ENCODE data around the gene PRF1. TPM values are rescaled to one million over a fixed set of nuclear protein-coding genes. Genes with fewer than 3 reads are reported as not detected.

The PRF1 gene
- total RNA-seq, 1 donor from 2014 or later = not detected

GRCh38 chr10:70596110-70596798 is 6.3 kb downstream of the PRF1 start:
- Mint-ChIP-seq H3K27ac (ENCODE audit: unreplicated experiment) (no peak overlapping the region), H3K36me3 (ENCODE audit: low read depth) (no peaks in the 10 kb centered on the region), H3K4me3 (ENCODE audit: unreplicated experiment) (no peak overlapping the region), H3K27me3 (ENCODE audit: low read depth) (peaks cover 17% of the 10 kb centered on the region), H3K4me1 (ENCODE audit: low read depth) (no peaks in the 10 kb centered on the region), H3K9me3 (ENCODE audit: low read depth) (no peaks in the 10 kb centered on the region)
- DNase-seq (ENCODE audit: low spot score) = no peak
- TF ChIP-seq, protein P1, sequence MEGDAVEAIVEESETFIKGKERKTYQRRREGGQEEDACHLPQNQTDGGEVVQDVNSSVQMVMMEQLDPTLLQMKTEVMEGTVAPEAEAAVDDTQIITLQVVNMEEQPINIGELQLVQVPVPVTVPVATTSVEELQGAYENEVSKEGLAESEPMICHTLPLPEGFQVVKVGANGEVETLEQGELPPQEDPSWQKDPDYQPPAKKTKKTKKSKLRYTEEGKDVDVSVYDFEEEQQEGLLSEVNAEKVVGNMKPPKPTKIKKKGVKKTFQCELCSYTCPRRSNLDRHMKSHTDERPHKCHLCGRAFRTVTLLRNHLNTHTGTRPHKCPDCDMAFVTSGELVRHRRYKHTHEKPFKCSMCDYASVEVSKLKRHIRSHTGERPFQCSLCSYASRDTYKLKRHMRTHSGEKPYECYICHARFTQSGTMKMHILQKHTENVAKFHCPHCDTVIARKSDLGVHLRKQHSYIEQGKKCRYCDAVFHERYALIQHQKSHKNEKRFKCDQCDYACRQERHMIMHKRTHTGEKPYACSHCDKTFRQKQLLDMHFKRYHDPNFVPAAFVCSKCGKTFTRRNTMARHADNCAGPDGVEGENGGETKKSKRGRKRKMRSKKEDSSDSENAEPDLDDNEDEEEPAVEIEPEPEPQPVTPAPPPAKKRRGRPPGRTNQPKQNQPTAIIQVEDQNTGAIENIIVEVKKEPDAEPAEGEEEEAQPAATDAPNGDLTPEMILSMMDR (IDR thresholded peaks at IDR 0.05) = no peak

GRCh38 chr10:70595566-70596016 is 7.0 kb downstream of the PRF1 start:
- H3K36me3 Mint-ChIP-seq (ENCODE audit: low read depth) = no peaks in the 10 kb centered on the region
- TF ChIP-seq, protein P1 (IDR thresholded peaks at IDR 0.05) = no peak
- H3K4me3 Mint-ChIP-seq (ENCODE audit: unreplicated experiment) = no peak overlapping the region
- DNase-seq (ENCODE audit: low spot score) = no peak
- H3K9me3 Mint-ChIP-seq (ENCODE audit: low read depth) = no peaks in the 10 kb centered on the region
- peaks cover 23% of the 10 kb centered on the region for H3K27me3 Mint-ChIP-seq (ENCODE audit: low read depth)
- H3K4me1 Mint-ChIP-seq (ENCODE audit: low read depth) = no peaks in the 10 kb centered on the region
- no peak overlapping the region for H3K27ac Mint-ChIP-seq (ENCODE audit: unreplicated experiment)

DNA sequence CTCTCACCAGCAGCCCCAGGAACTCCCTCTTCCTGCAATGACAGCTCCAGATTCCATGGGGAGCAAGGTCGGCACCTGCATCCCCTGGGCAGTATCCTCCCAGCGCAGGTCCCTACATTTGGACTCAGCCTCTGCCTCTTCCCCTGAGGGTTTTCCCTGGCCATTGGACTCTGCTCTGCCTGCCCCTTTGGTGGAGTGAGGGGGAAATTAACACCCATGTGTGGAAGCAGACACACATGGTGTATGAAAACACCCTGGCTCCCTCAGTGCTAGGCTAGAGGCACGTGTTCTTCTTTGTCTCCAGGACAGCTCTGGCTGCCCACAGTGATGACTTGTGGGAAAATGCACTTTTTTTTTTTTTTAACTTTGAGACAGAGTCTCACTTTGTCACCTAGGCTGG is 8.4 kb downstream of the PRF1 start:
- H3K27me3 Mint-ChIP-seq (ENCODE audit: low read depth) = peaks cover 23% of the 10 kb centered on the region
- no peaks in the 10 kb centered on the region for H3K4me1 Mint-ChIP-seq (ENCODE audit: low read depth)
- H3K4me3 Mint-ChIP-seq (ENCODE audit: unreplicated experiment) = no peak overlapping the region
- H3K36me3 Mint-ChIP-seq (ENCODE audit: low read depth) = no peaks in the 10 kb centered on the region
- no peaks in the 10 kb centered on the region for H3K9me3 Mint-ChIP-seq (ENCODE audit: low read depth)
- TF ChIP-seq, protein P1 (IDR thresholded peaks at IDR 0.05) = no peak
- no peak for DNase-seq (ENCODE audit: low spot score)
- H3K27ac Mint-ChIP-seq (ENCODE audit: unreplicated experiment) = no peak overlapping the region

- Mint-ChIP-seq H3K4me1 (ENCODE audit: low read depth) (no peaks in the 10 kb centered on the region), H3K9me3 (ENCODE audit: low read depth) (no peaks in the 10 kb centered on the region), H3K4me3 (ENCODE audit: unreplicated experiment) (no peak overlapping the region), H3K27ac (ENCODE audit: unreplicated experiment) (no peak overlapping the region), H3K36me3 (ENCODE audit: low read depth) (no peaks in the 10 kb centered on the region), H3K27me3 (ENCODE audit: low read depth) (peaks cover 23% of the 10 kb centered on the region)
- TF ChIP-seq, protein P1 (IDR thresholded peaks at IDR 0.05) = no peak
- no peak for DNase-seq (ENCODE audit: low spot score)
These were observed 9.0 kb downstream of the PRF1 start for GRCh38 chr10:70593513-70593890.

DNA sequence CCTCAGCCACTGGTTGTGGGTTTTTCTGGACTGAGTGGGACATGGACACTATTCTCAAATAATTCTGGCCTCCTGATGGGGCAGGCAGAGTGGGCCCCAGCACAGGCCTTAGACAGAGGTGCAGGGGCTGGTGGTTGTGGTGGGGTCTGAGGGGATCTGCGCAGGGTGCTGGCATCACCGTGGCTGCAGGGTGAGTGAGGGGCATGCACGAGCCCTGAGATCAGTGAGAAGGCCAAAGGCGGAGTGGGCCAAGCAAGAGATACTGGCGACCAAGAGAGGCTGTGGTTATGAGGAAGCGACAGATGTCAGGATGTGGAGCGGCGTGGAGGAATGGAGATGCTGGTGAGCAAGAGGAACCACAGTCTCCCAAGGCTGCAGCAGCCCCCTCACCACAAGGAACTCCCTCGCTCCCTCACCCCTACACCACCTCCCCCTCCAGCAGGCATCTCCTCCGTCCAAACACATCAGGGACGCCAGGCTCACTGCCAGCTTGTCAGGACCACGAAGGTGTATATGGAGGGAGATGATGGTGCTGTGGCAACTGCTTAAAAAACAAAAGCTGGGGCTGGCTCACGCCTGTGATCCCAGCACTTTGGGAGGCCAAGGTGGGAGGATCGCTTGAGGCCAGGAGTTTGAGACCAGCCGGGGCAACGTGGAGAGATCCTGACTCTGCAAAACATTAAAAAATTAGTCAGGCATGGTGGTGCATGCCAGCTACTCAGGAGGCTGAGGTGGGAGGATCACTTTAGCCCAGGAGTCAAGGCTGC is 9.6 kb downstream of the PRF1 start:
- no peaks in the 10 kb centered on the region for H3K9me3 Mint-ChIP-seq (ENCODE audit: low read depth)
- TF ChIP-seq, protein P1 (IDR thresholded peaks at IDR 0.05) = no peak
- H3K27ac Mint-ChIP-seq (ENCODE audit: unreplicated experiment) = no peak overlapping the region
- no peak for DNase-seq (ENCODE audit: low spot score)
- peaks cover 3% of the 10 kb centered on the region for H3K4me1 Mint-ChIP-seq (ENCODE audit: low read depth)
- H3K27me3 Mint-ChIP-seq (ENCODE audit: low read depth) = peaks cover 23% of the 10 kb centered on the region
- no peak overlapping the region for H3K4me3 Mint-ChIP-seq (ENCODE audit: unreplicated experiment)
- no peaks in the 10 kb centered on the region for H3K36me3 Mint-ChIP-seq (ENCODE audit: low read depth)

All from chondrocyte (in vitro differentiated cells).